ENCODE measurements around the gene VWC2.

The VWC2 gene

DNA sequence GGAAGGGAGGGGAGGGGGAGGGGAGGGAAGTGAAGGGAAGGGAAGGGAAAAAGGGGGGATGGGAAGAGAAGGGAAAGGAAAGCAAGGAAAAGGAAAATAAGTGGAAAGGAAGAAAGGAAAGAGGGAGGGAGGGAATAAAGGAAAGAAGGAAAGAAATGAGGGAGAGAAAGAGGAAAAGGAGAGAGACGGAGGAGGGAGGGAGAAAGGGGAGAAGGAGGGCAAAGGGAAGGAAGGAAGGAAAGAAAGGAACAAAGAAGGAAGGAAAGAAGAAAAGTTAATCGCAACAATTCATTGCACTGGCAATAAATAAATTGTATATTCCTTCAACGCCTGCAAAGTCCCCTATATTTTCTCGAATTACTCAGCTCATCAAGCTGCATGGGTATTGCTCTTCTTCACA lies 2.6 kb upstream of the VWC2 start:
- Histone ChIP-seq H3K4me3 (ENCODE audit: low read depth in 1 of 5, low read length in 5 of 5) (no peak overlapping the region), H3K4me1 (ENCODE audit: control insufficient read depth in 5 of 5, insufficient read depth in 5 of 5, low read length in 5 of 5) (peaks cover 0 to 29% (median 21%) of the 10 kb centered on the region in 5 donors), H3K27ac (ENCODE audit: low read depth, low read length) (no peak overlapping the region), H3K9me3 (ENCODE audit: control insufficient read depth in 5 of 5, low read length in 5 of 5) (no peaks in the 10 kb centered on the region), H3K27me3 (ENCODE audit: control insufficient read depth in 5 of 5, insufficient read depth in 4 of 5, low read length in 5 of 5) (peaks cover 10 to 28% (median 18%) of the 10 kb centered on the region in 5 donors), H3K9ac (ENCODE audit: low read length in 5 of 5) (peak overlapping the region in 1 of 5 donors; percentile 30), H3K36me3 (ENCODE audit: control insufficient read depth in 5 of 5, insufficient read depth in 5 of 5, low read length in 5 of 5) (no peaks in the 10 kb centered on the region)

DNA sequence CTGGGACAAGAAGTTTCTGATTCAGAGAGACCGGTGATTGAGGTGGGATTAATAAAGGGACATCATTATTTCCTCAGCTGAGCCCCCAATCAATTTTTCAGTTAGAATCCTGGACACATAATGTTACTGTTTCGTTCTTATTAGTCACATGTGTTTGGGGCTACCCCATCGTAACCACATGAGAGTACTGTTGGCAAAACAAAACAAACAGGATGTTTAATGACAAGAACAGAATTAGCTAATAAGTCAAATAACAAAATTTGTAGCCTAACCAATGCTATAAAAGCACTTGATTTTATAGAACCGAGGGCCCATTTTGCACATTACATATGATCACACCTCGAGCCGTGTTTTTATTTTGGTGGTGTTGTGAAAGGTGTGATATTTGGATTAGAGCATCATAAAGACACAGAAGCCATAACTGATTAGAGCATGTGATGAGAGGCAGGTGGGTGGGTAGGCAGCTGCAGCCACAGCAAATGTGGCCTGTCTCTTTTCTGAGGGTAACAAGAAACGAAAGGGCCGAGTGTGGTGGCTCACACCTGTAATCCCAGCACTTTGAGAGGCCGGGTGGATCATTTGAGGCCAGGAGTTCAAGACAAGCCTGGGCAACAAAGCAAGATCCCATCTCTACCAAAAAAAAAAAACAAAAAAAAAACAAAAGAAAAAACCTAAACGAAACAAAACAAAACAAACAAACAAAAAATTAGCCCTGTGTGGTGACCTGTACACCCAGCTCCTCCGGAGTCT lies 1.8 kb upstream of the VWC2 start:
- Histone ChIP-seq H3K27me3 (ENCODE audit: control insufficient read depth in 5 of 5, insufficient read depth in 4 of 5, low read length in 5 of 5) (peaks cover 11 to 35% (median 19%) of the 10 kb centered on the region in 5 donors), H3K9me3 (ENCODE audit: control insufficient read depth in 5 of 5, low read length in 5 of 5) (no peaks in the 10 kb centered on the region), H3K36me3 (ENCODE audit: control insufficient read depth in 5 of 5, insufficient read depth in 5 of 5, low read length in 5 of 5) (no peaks in the 10 kb centered on the region), H3K4me1 (ENCODE audit: control insufficient read depth in 5 of 5, insufficient read depth in 5 of 5, low read length in 5 of 5) (peaks cover 0 to 32% (median 23%) of the 10 kb centered on the region in 5 donors), H3K4me3 (ENCODE audit: low read depth in 1 of 5, low read length in 5 of 5) (no peak overlapping the region), H3K27ac (ENCODE audit: low read depth, low read length) (no peak overlapping the region), H3K9ac (ENCODE audit: low read length in 5 of 5) (peak overlapping the region in 1 of 5 donors; percentile 30)

DNA sequence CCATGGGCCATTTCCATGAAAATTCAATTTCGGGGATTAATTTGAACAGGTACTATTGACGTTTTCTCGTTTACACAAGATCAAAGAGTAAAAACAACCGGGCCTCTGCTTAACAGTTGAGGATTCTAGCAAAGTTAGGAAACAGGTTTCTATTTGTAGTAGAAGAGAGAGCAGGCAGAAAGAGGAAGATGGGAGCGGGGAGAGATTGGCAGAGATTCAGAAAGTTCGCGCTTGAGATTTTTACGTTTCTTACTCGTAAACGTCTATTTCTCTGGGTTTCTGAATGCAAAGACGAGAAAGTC lies 571 bp upstream of the VWC2 start:
- no peak overlapping the region for H3K27ac ChIP-seq (ENCODE audit: low read depth, low read length)
- no peak overlapping the region for H3K9ac ChIP-seq (ENCODE audit: low read length in 5 of 5)
- no peaks in the 10 kb centered on the region for H3K36me3 ChIP-seq (ENCODE audit: control insufficient read depth in 5 of 5, insufficient read depth in 5 of 5, low read length in 5 of 5)
- H3K27me3 ChIP-seq (ENCODE audit: control insufficient read depth in 5 of 5, insufficient read depth in 4 of 5, low read length in 5 of 5) = peaks cover 11 to 40% (median 19%) of the 10 kb centered on the region in 5 donors
- peaks cover 0 to 32% (median 23%) of the 10 kb centered on the region in 5 donors for H3K4me1 ChIP-seq (ENCODE audit: control insufficient read depth in 5 of 5, insufficient read depth in 5 of 5, low read length in 5 of 5)
- H3K4me3 ChIP-seq (ENCODE audit: low read depth in 1 of 5, low read length in 5 of 5) = peak overlapping the region; percentile 3 to 57 (median 43)
- H3K9me3 ChIP-seq (ENCODE audit: control insufficient read depth in 5 of 5, low read length in 5 of 5) = no peaks in the 10 kb centered on the region

DNA sequence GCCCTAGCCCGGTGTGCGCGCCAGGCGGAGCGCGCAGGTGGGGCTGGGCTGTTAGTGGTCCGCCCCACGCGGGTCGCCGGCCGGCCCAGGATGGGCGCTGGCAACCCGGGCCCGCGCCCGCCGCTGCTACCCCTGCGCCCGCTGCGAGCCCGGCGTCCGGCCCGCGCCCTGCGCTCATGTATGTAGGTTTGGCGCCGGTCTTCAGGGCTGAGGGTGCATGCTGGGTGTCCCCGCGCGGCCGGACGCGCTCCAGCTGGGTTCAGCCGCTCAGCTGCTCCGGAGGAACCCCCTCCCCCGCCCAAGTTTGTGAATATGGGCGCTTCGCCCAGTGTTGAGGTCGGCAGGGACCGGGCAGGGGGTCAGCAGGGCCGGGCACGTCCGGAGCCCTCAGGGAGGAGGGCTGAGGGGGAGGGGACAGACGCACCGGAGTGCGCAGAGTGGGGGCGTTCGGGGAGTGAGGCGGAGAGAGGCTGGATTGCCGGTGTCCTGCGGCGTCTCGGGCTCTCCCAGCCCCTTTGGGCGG lies 559 bp downstream of the VWC2 start:
- Histone ChIP-seq H3K27me3 (ENCODE audit: control insufficient read depth in 5 of 5, insufficient read depth in 4 of 5, low read length in 5 of 5) (peaks cover 11 to 40% (median 19%) of the 10 kb centered on the region in 5 donors), H3K4me3 (ENCODE audit: low read depth in 1 of 5, low read length in 5 of 5) (peak overlapping the region in 4 of 5 donors; percentile 6 to 57 (median 35))

DNA sequence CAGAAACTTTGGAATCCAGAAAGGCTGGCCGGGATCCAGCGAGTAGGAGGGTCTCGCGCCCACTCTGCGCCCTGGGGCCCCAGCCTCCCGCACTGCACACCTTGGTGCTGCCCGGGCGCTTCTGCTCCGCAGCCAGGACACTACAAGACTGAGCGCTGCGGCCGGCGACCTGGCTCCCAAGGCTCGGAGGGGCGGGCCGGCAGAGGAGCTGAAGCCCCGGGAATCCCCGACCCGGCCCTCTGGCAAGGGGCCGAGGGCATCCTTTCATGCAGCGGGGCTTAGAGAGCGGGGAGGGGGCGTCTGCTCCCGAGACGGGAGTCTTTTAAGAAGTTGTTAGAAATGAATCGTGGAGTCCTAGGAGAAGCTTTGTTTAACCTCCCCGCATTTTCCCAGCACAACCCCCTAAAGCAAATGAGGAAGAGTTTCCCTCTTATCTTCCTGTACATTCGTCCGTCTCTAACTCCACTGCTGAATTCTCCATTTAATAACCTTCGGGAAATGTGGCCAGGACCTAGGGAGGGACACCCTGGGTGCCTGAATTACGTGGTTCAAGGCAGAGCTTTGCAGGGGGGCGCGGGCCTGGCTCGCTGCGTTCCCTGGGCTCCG lies 1.1 kb downstream of the VWC2 start:
- H3K27me3 ChIP-seq (ENCODE audit: control insufficient read depth in 5 of 5, insufficient read depth in 4 of 5, low read length in 5 of 5) = peaks cover 11 to 40% (median 19%) of the 10 kb centered on the region in 5 donors
- no peaks in the 10 kb centered on the region for H3K9me3 ChIP-seq (ENCODE audit: control insufficient read depth in 5 of 5, low read length in 5 of 5)
- H3K4me3 ChIP-seq (ENCODE audit: low read depth in 1 of 5, low read length in 5 of 5) = peak overlapping the region in 4 of 5 donors; percentile 6 to 57 (median 40)
- H3K36me3 ChIP-seq (ENCODE audit: control insufficient read depth in 5 of 5, insufficient read depth in 5 of 5, low read length in 5 of 5) = no peaks in the 10 kb centered on the region
- H3K27ac ChIP-seq (ENCODE audit: low read depth, low read length) = no peak overlapping the region
- H3K9ac ChIP-seq (ENCODE audit: low read length in 5 of 5) = no peak overlapping the region
- peaks cover 0 to 32% (median 23%) of the 10 kb centered on the region in 5 donors for H3K4me1 ChIP-seq (ENCODE audit: control insufficient read depth in 5 of 5, insufficient read depth in 5 of 5, low read length in 5 of 5)

More for the DNA sequence above, 559 bp downstream of the VWC2 start:
- Histone ChIP-seq H3K36me3 (ENCODE audit: control insufficient read depth in 5 of 5, insufficient read depth in 5 of 5, low read length in 5 of 5) (no peaks in the 10 kb centered on the region), H3K4me1 (ENCODE audit: control insufficient read depth in 5 of 5, insufficient read depth in 5 of 5, low read length in 5 of 5) (peaks cover 0 to 32% (median 23%) of the 10 kb centered on the region in 5 donors), H3K27ac (ENCODE audit: low read depth, low read length) (no peak overlapping the region), H3K9me3 (ENCODE audit: control insufficient read depth in 5 of 5, low read length in 5 of 5) (no peaks in the 10 kb centered on the region), H3K9ac (ENCODE audit: low read length in 5 of 5) (no peak overlapping the region)

DNA sequence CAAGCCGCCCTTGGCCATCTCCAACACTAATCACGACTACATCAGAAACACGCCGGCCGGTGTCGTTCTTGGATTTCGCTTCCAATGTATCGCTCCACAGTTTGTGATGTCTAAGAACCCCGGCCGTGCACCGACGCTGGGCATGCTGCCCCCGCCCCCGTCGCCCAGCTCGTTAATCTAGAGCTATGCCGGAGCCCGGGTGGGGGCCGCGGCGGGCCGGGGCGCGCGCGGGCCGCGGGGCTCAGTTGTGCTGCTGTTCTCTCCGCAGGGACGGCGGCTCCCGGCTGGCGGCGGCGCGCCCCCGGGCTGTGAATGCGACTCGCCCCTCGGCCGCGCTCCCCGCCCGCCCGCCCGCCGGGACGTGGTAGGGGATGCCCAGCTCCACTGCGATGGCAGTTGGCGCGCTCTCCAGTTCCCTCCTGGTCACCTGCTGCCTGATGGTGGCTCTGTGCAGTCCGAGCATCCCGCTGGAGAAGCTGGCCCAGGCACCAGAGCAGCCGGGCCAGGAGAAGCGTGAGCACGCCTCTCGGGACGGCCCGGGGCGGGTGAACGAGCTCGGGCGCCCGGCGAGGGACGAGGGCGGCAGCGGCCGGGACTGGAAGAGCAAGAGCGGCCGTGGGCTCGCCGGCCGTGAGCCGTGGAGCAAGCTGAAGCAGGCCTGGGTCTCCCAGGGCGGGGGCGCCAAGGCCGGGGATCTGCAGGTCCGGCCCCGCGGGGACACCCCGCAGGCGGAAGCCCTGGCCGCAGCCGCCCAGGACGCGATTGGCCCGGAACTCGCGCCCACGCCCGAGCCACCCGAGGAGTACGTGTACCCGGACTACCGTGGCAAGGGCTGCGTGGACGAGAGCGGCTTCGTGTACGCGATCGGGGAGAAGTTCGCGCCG lies 1.9 kb downstream of the VWC2 start:
- Histone ChIP-seq H3K9me3 (ENCODE audit: control insufficient read depth in 5 of 5, low read length in 5 of 5) (no peaks in the 10 kb centered on the region), H3K4me1 (ENCODE audit: control insufficient read depth in 5 of 5, insufficient read depth in 5 of 5, low read length in 5 of 5) (peaks cover 0 to 32% (median 23%) of the 10 kb centered on the region in 5 donors), H3K9ac (ENCODE audit: low read length in 5 of 5) (no peak overlapping the region), H3K36me3 (ENCODE audit: control insufficient read depth in 5 of 5, insufficient read depth in 5 of 5, low read length in 5 of 5) (no peaks in the 10 kb centered on the region), H3K27ac (ENCODE audit: low read depth, low read length) (no peak overlapping the region), H3K27me3 (ENCODE audit: control insufficient read depth in 5 of 5, insufficient read depth in 4 of 5, low read length in 5 of 5) (peaks cover 11 to 40% (median 19%) of the 10 kb centered on the region in 5 donors), H3K4me3 (ENCODE audit: low read depth in 1 of 5, low read length in 5 of 5) (peak overlapping the region in 4 of 5 donors; percentile 40 to 62 (median 44))

DNA sequence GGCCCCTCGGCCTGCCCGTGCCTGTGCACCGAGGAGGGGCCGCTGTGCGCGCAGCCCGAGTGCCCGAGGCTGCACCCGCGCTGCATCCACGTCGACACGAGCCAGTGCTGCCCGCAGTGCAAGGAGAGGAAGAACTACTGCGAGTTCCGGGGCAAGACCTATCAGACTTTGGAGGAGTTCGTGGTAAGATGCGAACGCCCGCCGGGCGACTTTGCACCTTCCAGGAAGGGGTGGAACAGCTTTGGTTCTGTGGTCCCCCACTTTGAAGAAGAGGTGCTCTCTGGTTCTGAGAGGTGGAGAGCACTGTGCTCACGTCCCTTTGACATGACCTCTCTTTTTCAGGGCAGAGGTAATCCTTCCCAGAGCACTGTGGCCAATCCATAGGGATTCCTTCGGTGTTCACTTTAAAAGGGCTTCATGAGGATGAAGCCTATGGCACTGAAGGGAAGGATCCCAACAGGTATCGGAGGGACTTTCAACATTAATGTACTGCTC lies 2.6 kb downstream of the VWC2 start:
- Histone ChIP-seq H3K27me3 (ENCODE audit: control insufficient read depth in 5 of 5, insufficient read depth in 4 of 5, low read length in 5 of 5) (peaks cover 11 to 40% (median 19%) of the 10 kb centered on the region in 5 donors), H3K36me3 (ENCODE audit: control insufficient read depth in 5 of 5, insufficient read depth in 5 of 5, low read length in 5 of 5) (no peaks in the 10 kb centered on the region), H3K4me1 (ENCODE audit: control insufficient read depth in 5 of 5, insufficient read depth in 5 of 5, low read length in 5 of 5) (peaks cover 0 to 32% (median 23%) of the 10 kb centered on the region in 5 donors), H3K4me3 (ENCODE audit: low read depth in 1 of 5, low read length in 5 of 5) (peak overlapping the region in 3 of 5 donors; percentile 19 to 62 (median 49)), H3K9me3 (ENCODE audit: control insufficient read depth in 5 of 5, low read length in 5 of 5) (no peaks in the 10 kb centered on the region), H3K27ac (ENCODE audit: low read depth, low read length) (no peak overlapping the region), H3K9ac (ENCODE audit: low read length in 5 of 5) (no peak overlapping the region)

DNA sequence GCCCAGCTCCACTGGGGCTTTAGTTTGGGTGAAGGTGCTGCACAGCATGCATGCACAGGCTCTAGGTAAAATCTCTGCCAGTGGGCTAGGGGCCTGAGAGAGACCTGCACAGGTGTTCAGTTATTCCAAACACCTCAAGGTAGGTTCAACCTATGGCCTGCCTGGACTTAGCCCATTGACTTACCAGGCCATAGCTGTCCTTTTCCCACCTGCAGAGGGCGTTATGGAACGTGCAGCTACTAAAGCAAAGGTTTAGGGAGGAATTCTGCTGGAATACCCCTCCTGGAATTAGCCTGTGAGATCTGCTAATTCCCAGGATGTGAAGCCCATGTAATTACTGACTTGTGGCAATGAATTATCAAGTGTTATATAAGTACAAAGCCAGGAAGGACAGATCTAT lies 3.6 kb downstream of the VWC2 start:
- Histone ChIP-seq H3K27me3 (ENCODE audit: control insufficient read depth in 5 of 5, insufficient read depth in 4 of 5, low read length in 5 of 5) (peaks cover 11 to 36% (median 19%) of the 10 kb centered on the region in 5 donors), H3K9ac (ENCODE audit: low read length in 5 of 5) (no peak overlapping the region), H3K4me3 (ENCODE audit: low read depth in 1 of 5, low read length in 5 of 5) (no peak overlapping the region), H3K27ac (ENCODE audit: low read depth, low read length) (no peak overlapping the region), H3K36me3 (ENCODE audit: control insufficient read depth in 5 of 5, insufficient read depth in 5 of 5, low read length in 5 of 5) (no peaks in the 10 kb centered on the region), H3K9me3 (ENCODE audit: control insufficient read depth in 5 of 5, low read length in 5 of 5) (no peaks in the 10 kb centered on the region), H3K4me1 (ENCODE audit: control insufficient read depth in 5 of 5, insufficient read depth in 5 of 5, low read length in 5 of 5) (peaks cover 0 to 37% (median 23%) of the 10 kb centered on the region in 5 donors)

DNA sequence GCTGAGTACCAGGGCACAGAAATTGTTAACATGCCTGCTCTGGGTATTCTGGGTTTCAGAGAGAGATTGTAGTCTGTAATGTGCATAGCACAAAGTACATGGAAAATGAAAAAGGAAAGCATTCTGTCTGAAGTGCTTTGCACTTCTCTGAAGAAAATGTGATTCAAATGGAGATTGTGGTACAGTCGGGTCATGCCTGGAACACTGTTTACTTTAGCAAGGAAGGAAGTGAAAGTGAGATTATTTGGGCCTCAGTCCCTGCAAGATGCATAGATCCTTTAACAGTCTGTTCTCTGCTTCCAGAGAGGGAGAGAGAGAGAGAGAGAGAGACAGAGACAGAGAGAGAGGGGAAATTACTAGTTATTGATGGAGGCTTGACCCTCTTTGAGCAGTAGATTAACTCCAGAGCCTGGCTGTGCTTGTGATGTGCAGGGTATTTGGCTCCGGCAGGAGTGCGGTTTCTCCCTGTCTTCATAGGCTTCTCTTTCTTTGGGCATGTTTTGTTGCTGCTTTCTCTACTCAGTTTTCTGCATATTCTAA lies 5.4 kb downstream of the VWC2 start:
- Histone ChIP-seq H3K4me3 (ENCODE audit: low read depth in 1 of 5, low read length in 5 of 5) (no peak overlapping the region), H3K4me1 (ENCODE audit: control insufficient read depth in 5 of 5, insufficient read depth in 5 of 5, low read length in 5 of 5) (peaks cover 0 to 29% (median 26%) of the 10 kb centered on the region in 5 donors), H3K27me3 (ENCODE audit: control insufficient read depth in 5 of 5, insufficient read depth in 4 of 5, low read length in 5 of 5) (peaks cover 11 to 25% (median 16%) of the 10 kb centered on the region in 5 donors), H3K9me3 (ENCODE audit: control insufficient read depth in 5 of 5, low read length in 5 of 5) (no peaks in the 10 kb centered on the region), H3K9ac (ENCODE audit: low read length in 5 of 5) (no peak overlapping the region), H3K36me3 (ENCODE audit: control insufficient read depth in 5 of 5, insufficient read depth in 5 of 5, low read length in 5 of 5) (no peaks in the 10 kb centered on the region), H3K27ac (ENCODE audit: low read depth, low read length) (no peak overlapping the region)
